Karpas-422 (cell line): ENCODE data around the gene SLC7A9. TPM values are rescaled to one million over a fixed set of nuclear protein-coding genes. Genes with fewer than 3 reads are reported as not detected.
"Not testable (repeated sequence)": the region's sequence is repeated elsewhere in the genome, so short reads cannot be mapped to it uniquely, and the experiment has no call there.

ENCODE experiments used
- DNase-seq: peaks from one replicate; pipeline ENCODE4 v3.0.0-alpha.2; 2015
- H2AFZ ChIP-seq: fragments of 200-600 bp; sonication (generic); 2 replicates; pipeline ENCODE4 v1.6.1; 2014; ENCODE audit warnings: antibody characterized with exemption, low read length, mixed read lengths
- H3K27ac ChIP-seq: fragments of 200-600 bp; sonication (generic); 2 replicates; pipeline ENCODE4 v1.5.1; 2014; ENCODE audit warnings: mild to moderate bottlenecking, low read length, moderate library complexity
- H3K27me3 ChIP-seq: fragments of 200-600 bp; sonication (generic); 2 replicates; pipeline ENCODE4 v1.6.1; 2014; ENCODE audit warnings: low read length, mixed read lengths
- H3K36me3 ChIP-seq: fragments of 200-600 bp; sonication (generic); 2 replicates; pipeline ENCODE4 v1.6.1; 2014; ENCODE audit warnings: low read length, mixed read lengths; ENCODE audit not compliant: insufficient read depth
- H3K4me1 ChIP-seq: fragments of 200-600 bp; sonication (generic); 2 replicates; pipeline ENCODE4 v1.6.1; 2014; ENCODE audit warnings: mild to moderate bottlenecking, low read length, mixed read lengths
- H3K4me2 ChIP-seq: fragments of 200-600 bp; sonication (generic); 2 replicates; pipeline ENCODE4 v1.6.1; 2014; ENCODE audit warnings: low read length, low read depth, mild to moderate bottlenecking; ENCODE audit not compliant: poor library complexity, severe bottlenecking
- H3K4me3 ChIP-seq: fragments of 200-600 bp; sonication (generic); 2 replicates; pipeline ENCODE4 v1.5.1; 2014; ENCODE audit warnings: mild to moderate bottlenecking, antibody characterized with exemption, low read length, mixed read lengths
- H3K79me2 ChIP-seq: fragments of 200-600 bp; sonication (generic); 2 replicates; pipeline ENCODE4 v1.6.1; 2014; ENCODE audit warnings: mild to moderate bottlenecking, low read length, mixed read lengths
- H3K9ac ChIP-seq: fragments of 200-600 bp; sonication (generic); 2 replicates; pipeline ENCODE4 v1.6.0; 2014; ENCODE audit warnings: low read length
- H3K9me2 ChIP-seq: fragments of 200-600 bp; sonication (generic), shearing (Covaris generic); replicated peaks from 2 replicates; pipeline ENCODE4 v1.6.0; 2014; ENCODE audit warnings: mild to moderate bottlenecking, low read length, moderate library complexity; ENCODE audit not compliant: insufficient read depth
- H3K9me3 ChIP-seq: fragments of 300-700, 200-600 bp; sonication (generic); 2 replicates; pipeline ENCODE4 v1.6.1; 2014; ENCODE audit warnings: low read length, mixed read lengths
- H4K20me1 ChIP-seq: fragments of 200-600 bp; sonication (generic); 2 replicates; pipeline ENCODE4 v1.6.1; 2014; ENCODE audit warnings: mild to moderate bottlenecking, antibody characterized with exemption, low read length, low read depth; ENCODE audit not compliant: insufficient read depth
- total RNA-seq: library from RNA; depleted of rRNA; stranded (reverse); fragments of >200 nt; shearing (Covaris generic); gene quantifications from 2 replicates; pipeline ENCODE4 v1.2.3, GENCODE V29; 2014; ENCODE audit warnings: low replicate concordance

The SLC7A9 gene
- total RNA-seq, 1 experiment from 2014 or later, result not detected

GRCh38 chr19:32872391-32872790 is 2.8 kb upstream of the SLC7A9 start:
- DNase-seq, result no peak

GRCh38 chr19:32870981-32871451 is 1.4 kb upstream of the SLC7A9 start:
- Histone ChIP-seq H3K9me3 (no peaks in the 10 kb centered on the region), H3K27ac (no peak overlapping the region), H3K27me3 (no peaks in the 10 kb centered on the region), H3K9me2 (no peaks in the 10 kb centered on the region), H3K79me2 (no peaks in the 10 kb centered on the region), H3K36me3 (no peaks in the 10 kb centered on the region), H3K4me3 (no peak overlapping the region), H4K20me1 (no peaks in the 10 kb centered on the region), H3K4me2 (no peak overlapping the region), H3K9ac (no peak overlapping the region), H2AFZ (no peak overlapping the region), H3K4me1 (peaks cover 1% of the 10 kb centered on the region)
- DNase-seq, result no peak

More at GRCh38 chr19:32872391-32872790, 2.8 kb upstream of the SLC7A9 start:
- H3K9me3 ChIP-seq, result no peaks in the 10 kb centered on the region
- H3K4me2 ChIP-seq, result no peak overlapping the region
- H3K27ac ChIP-seq, result no peak overlapping the region
- H3K9me2 ChIP-seq, result no peaks in the 10 kb centered on the region
- no peaks in the 10 kb centered on the region for H3K27me3 ChIP-seq
- no peak overlapping the region for H3K9ac ChIP-seq
- H3K36me3 ChIP-seq, result no peaks in the 10 kb centered on the region
- no peaks in the 10 kb centered on the region for H4K20me1 ChIP-seq
- H2AFZ ChIP-seq, result no peak overlapping the region
- H3K4me3 ChIP-seq, result no peak overlapping the region
- no peaks in the 10 kb centered on the region for H3K4me1 ChIP-seq
- H3K79me2 ChIP-seq, result no peaks in the 10 kb centered on the region

- no peak for DNase-seq
- H3K27ac ChIP-seq, result no peak overlapping the region
- no peaks in the 10 kb centered on the region for H3K36me3 ChIP-seq
- H3K4me3 ChIP-seq, result no peak overlapping the region
- H3K9me2 ChIP-seq, result no peaks in the 10 kb centered on the region
- H3K79me2 ChIP-seq, result no peaks in the 10 kb centered on the region
- no peak overlapping the region for H3K4me2 ChIP-seq
- no peaks in the 10 kb centered on the region for H3K9me3 ChIP-seq
- H3K9ac ChIP-seq, result no peak overlapping the region
- H3K27me3 ChIP-seq, result no peaks in the 10 kb centered on the region
- H4K20me1 ChIP-seq, result no peaks in the 10 kb centered on the region
- no peak overlapping the region for H2AFZ ChIP-seq
- H3K4me1 ChIP-seq, result peaks cover 4% of the 10 kb centered on the region
Observed at GRCh38 chr19:32869966-32870573, 503 bp upstream of the SLC7A9 start.

GRCh38 chr19:32868206-32868950 is 1.2 kb downstream of the SLC7A9 start:
- no peak for DNase-seq
- no peaks in the 10 kb centered on the region for H3K9me2 ChIP-seq
- no peaks in the 10 kb centered on the region for H3K27me3 ChIP-seq
- no peaks in the 10 kb centered on the region for H3K9me3 ChIP-seq
- no peak overlapping the region for H3K9ac ChIP-seq
- H3K27ac ChIP-seq, result no peak overlapping the region
- H3K4me3 ChIP-seq, result no peak overlapping the region
- no peaks in the 10 kb centered on the region for H3K79me2 ChIP-seq
- H2AFZ ChIP-seq, result no peak overlapping the region
- no peaks in the 10 kb centered on the region for H3K36me3 ChIP-seq
- H3K4me2 ChIP-seq, result no peak overlapping the region
- no peaks in the 10 kb centered on the region for H4K20me1 ChIP-seq
- peaks cover 4% of the 10 kb centered on the region for H3K4me1 ChIP-seq

GRCh38 chr19:32867436-32867835 is 2.1 kb downstream of the SLC7A9 start:
- H3K4me3 ChIP-seq, H3K9ac ChIP-seq, H3K4me1 ChIP-seq, DNase-seq, H3K36me3 ChIP-seq, H4K20me1 ChIP-seq, H2AFZ ChIP-seq, H3K9me3 ChIP-seq, H3K27ac ChIP-seq, H3K4me2 ChIP-seq, H3K79me2 ChIP-seq, H3K9me2 ChIP-seq, H3K27me3 ChIP-seq: not testable (repeated sequence)

- Histone ChIP-seq H2AFZ (no peak overlapping the region), H3K36me3 (no peaks in the 10 kb centered on the region), H3K79me2 (no peaks in the 10 kb centered on the region), H3K9me3 (no peaks in the 10 kb centered on the region), H3K9ac (no peak overlapping the region), H3K4me3 (no peak overlapping the region), H3K27me3 (no peaks in the 10 kb centered on the region), H3K4me2 (no peak overlapping the region), H3K9me2 (no peaks in the 10 kb centered on the region), H4K20me1 (no peaks in the 10 kb centered on the region), H3K4me1 (peaks cover 4% of the 10 kb centered on the region), H3K27ac (no peak overlapping the region)
- no peak for DNase-seq
Observed at GRCh38 chr19:32866564-32867265, 2.9 kb downstream of the SLC7A9 start.

GRCh38 chr19:32866061-32866460 is 3.5 kb downstream of the SLC7A9 start:
- H3K9me2 ChIP-seq, result no peaks in the 10 kb centered on the region
- no peak overlapping the region for H2AFZ ChIP-seq
- no peak overlapping the region for H3K4me2 ChIP-seq
- peaks cover 4% of the 10 kb centered on the region for H3K4me1 ChIP-seq
- H3K9me3 ChIP-seq, result no peaks in the 10 kb centered on the region
- no peaks in the 10 kb centered on the region for H3K27me3 ChIP-seq
- no peaks in the 10 kb centered on the region for H3K79me2 ChIP-seq
- no peak for DNase-seq
- no peak overlapping the region for H3K27ac ChIP-seq
- H3K9ac ChIP-seq, result no peak overlapping the region
- no peak overlapping the region for H3K4me3 ChIP-seq
- H3K36me3 ChIP-seq, result no peaks in the 10 kb centered on the region
- H4K20me1 ChIP-seq, result no peaks in the 10 kb centered on the region

- H3K36me3 ChIP-seq, result no peaks in the 10 kb centered on the region
- H3K9me3 ChIP-seq, result no peaks in the 10 kb centered on the region
- H4K20me1 ChIP-seq, result no peaks in the 10 kb centered on the region
- H3K9me2 ChIP-seq, result no peaks in the 10 kb centered on the region
- no peak overlapping the region for H3K27ac ChIP-seq
- no peak overlapping the region for H3K4me3 ChIP-seq
- no peak for DNase-seq
- H2AFZ ChIP-seq, result no peak overlapping the region
- H3K4me2 ChIP-seq, result no peak overlapping the region
- peaks cover 4% of the 10 kb centered on the region for H3K4me1 ChIP-seq
- H3K79me2 ChIP-seq, result no peaks in the 10 kb centered on the region
- H3K9ac ChIP-seq, result no peak overlapping the region
- no peaks in the 10 kb centered on the region for H3K27me3 ChIP-seq
Observed at GRCh38 chr19:32865326-32865725, 4.2 kb downstream of the SLC7A9 start.
